Measurements from ENCODE around the gene GFPT1.
"Not testable (repeated sequence)": the region's sequence is repeated elsewhere in the genome, so short reads cannot be mapped to it uniquely, and the experiment has no call there.

Gene GFPT1

DNA sequence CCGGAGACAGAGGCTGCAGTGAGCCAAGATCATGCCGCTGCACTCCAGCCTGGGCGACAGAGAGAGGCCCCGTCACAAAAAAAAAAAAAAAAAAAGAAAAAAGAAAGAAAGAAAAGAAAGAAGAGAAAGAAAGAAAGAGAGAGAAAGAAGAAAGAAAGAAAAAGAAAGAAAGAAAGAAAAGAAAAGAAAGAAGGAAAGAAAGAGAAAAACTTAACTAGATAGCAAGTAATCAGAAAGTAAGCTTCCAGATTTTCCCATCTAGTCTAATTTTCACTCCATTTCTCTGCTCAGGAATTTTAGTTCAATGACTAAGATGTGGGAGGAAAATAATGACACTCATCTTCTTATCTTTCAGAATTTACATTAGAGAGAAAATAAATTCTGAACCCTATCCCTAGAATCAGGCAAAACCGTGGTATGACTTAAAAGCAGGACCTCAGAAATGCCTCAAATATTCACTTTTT is 2.4 kb downstream of the GFPT1 start:
- no peak for DNase-seq (ENCODE audit: low read depth in 4 of 4, low spot score in 1 of 4)

DNA sequence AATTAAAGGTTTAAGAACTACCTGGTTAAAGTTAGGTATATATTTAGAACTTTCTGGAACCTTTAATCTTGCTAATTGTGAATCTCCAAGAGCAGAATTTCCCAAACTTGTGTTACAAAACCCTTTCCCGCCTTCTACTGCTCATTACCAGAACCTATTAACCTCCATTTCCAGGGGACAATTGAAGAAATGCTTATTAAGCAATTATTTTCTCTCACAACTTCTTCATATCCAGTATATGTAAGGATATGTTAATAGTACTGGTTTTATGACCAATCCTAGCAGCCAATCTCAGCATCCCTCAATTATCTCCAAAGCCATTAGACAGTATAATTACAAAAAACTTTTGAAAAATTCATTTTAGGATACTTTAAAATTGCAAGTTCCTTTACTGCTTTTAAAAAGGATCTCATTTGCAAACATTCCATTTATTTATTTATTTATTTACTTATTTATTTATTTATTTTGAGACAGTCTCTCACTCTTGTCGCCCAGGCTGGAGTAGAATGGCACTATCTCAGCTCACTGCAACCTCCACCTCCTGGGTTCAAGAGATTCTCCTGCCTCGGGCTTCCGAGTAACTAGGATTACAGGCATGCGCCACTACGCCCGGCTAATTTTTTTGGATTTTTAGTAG is 3.7 kb downstream of the GFPT1 start:
- no peak for DNase-seq (ENCODE audit: low read depth in 4 of 4, low spot score in 1 of 4)

DNA sequence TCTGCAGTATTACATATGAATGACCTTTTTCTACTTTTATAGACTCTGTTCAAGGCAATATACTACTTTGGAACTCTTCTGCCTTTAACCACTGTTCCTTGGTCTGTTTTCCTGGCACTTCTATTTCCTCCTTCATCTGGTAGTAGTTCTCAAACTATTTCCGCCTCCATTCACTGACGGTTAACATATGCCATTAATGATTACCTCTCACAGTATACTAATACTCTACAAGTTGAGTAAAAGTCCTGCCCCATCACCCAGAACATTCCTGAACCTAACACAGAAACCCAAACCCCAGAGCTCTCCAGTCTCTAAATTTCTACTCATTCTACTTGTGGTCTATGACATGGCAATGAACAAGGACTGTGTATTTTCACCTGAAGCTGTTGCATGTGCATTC is 4.5 kb downstream of the GFPT1 start:
- DNase-seq (ENCODE audit: low read depth in 4 of 4, low spot score in 1 of 4): no peak

DNA sequence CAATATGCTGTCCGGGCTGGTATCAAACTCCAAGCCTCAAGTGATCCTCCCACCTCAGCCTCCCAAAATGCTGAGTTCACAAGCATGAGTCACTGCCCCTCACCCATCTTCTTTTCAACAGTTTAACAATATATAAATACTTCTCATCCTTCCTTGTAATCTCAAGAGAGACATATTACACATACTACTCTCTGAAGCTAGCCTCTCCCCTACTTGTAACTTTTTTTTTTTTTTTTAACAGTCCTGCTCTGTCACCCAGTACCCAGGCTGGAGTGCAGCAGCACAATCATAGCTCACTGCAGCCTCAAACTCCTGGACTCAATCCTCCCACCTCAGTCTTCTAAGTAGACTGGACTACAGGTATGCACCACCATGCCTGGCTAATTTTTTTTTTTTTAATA is 5.7 kb downstream of the GFPT1 start:
- DNase-seq (ENCODE audit: low read depth in 4 of 4, low spot score in 1 of 4): no peak

DNA sequence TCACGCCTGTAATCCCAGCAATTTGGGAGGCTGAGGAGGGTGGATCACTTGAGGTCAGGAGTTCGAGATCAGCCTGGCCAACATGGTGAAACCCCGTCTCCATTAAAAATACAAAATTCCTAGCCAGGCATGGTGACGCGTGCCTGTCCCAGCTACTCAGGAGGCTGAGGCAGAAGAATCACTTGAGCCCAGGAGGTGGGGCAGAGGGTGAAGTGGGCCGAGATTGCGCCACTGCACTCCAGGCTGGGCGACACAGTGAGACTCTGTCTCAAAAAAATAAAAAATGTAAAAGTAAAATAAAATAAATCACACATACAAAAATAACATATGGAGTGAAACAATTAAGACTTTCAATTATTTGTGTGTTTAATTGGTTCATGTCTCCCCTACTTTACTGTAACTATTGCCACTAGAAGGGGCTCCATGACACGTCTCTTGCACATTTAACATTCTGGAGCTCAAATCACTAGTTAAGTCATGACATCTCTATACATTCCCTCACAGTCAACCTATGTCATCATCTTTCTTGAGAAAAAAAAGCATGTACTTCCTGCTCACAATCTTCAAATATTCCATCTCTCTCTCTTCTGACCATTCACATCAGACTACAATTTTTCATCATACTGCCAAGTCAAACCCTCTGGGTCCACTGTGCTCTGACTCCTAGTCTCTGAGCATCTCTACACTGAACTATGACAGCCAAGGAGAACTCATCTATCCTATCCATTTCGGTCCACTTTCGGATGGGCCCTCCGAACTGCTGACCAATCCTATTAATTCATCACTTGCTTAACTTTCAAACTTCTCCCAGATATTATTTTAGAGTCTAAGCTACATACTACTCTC is 6.7 kb downstream of the GFPT1 start:
- no peak for DNase-seq (ENCODE audit: low read depth in 4 of 4, low spot score in 1 of 4)

DNA sequence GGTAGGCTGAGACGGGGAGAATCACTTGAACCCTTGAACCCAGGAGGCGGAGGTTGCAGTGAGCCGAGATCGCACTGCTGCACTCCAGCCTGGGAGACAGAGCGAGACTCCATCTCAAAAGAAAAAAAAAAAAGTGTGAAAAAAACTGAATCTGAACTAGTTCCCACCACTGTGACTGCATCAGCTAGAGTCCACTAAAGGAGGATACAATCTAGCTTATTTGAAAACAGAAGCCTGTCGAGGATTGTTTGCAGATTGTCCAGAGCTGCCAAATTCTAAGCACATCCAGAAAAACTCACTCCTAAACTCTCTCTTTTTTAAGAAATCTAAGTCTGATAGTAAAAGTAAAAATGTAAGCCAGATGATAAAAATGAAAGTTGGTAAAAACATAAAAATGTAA is 10.6 kb downstream of the GFPT1 start:
- DNase-seq (ENCODE audit: low read depth in 4 of 4, low spot score in 1 of 4): no peak

DNA sequence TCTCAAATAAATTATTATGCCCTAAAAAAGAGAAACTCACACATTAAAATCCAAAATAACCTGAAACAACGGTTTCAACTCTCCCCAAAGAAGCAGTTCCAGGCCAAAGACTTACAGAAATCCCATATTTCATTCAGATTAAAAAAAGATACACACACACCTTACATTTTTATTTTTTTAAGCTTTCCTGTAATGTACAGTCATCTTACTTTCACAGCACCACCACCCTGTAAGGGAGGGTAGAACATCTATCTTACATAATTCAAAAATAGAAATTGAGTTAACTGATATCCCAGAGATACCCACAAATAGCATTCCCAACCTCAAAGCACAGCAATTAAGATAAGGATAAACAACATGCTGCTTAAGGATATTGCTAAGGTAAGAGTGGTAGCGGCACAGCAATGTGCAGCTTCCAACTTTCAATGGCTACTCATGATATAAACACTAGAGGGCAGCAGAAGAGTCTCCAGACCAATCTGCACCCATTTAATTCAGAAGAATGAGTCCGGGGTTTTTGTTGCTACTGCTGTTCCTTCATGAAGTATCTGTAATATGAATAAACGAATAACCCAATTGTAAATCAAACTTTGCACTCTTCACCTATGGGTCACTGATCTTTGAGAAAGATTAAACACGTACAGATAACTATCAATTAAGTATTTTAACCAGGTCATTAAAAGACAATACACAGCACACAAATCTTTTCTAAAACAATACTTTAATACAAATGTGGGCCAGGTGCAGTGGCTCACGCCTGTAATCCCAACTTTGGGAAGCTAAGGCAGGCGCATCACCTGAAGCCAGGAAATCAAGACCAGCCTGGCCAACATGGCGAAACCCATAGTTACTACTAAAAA is 11.3 kb downstream of the GFPT1 start:
- no peak for DNase-seq (ENCODE audit: low read depth in 4 of 4, low spot score in 1 of 4)

DNA sequence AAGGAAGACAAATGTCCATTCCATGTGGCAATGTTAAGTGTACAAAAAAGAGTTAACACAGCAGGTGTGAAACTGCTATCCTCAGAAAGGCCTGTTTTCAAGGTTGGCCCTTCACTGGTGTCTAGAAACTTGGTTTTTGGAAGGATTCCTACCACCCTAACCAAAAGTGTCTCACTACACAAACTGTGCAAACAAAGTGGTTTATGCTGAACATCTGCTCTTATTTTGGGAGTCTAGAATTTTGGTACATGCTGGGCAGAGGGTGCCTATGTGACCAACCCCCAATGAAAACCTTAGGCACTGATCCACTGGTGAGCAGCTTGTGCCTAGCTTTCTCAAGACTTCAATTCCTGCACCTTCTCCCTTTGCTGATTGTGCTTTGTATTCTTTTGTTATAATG is 14.3 kb downstream of the GFPT1 start:
- DNase-seq (ENCODE audit: low read depth in 4 of 4, low spot score in 1 of 4): no peak

DNA sequence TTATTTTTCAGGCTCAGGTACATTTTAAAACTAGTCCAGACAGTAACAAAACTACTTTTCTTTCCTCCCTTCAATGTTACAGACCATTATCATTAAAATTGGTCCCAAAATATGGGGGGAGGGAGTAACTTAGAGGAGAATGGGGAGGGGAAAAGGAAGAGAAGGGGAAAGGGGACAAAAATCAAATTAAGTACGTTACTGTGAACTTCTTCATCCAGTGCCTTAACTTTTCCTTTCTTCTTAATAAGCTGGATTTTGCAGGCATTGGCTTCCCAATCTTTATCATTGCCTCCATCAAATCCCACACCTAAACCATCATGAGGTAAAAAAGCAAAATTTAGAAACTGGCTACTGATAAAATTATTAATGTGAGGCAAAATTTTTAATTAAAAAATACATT is 17.2 kb downstream of the GFPT1 start:
- no peak for DNase-seq (ENCODE audit: low read depth in 4 of 4, low spot score in 1 of 4)

DNA sequence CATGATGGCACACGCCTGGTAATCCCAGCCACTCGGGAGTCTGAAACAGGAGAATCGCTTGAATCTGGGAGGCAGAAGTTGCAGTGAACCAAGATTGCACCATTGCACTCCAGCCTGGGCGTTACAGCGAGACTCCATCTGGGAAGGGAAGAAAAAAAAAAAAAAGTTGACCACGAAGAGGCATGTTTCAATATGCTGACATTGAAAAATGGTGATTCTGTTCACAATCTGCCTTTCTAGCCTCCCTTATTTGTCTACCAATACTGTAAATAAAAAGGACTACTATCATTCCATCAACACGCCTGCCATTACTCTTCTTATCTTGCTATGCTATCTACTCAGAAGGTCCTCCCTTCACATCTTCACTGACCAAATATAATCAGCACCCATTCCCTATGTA is 18.4 kb downstream of the GFPT1 start:
- no peak for DNase-seq (ENCODE audit: low read depth in 4 of 4, low spot score in 1 of 4)

DNA sequence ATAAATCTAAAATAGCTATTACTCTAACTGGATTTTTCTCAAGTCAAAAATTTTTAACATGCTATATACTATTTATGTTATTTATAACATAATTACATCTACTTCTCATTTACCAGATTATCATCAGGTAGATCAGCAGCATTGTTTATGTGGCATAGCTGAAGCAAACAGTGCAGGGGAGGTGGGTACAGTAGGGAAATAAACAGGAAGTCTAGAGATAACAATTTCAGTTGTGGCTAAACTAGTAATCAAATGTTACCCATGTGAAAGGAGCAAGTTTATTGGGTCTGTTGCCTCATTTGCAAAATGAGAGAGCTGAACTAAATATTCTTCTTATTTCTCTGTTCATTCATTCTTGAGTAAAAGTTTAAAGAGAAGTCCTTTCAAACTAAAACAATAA is 27.7 kb downstream of the GFPT1 start:
- DNase-seq (ENCODE audit: low read depth in 4 of 4, low spot score in 1 of 4): no peak

DNA sequence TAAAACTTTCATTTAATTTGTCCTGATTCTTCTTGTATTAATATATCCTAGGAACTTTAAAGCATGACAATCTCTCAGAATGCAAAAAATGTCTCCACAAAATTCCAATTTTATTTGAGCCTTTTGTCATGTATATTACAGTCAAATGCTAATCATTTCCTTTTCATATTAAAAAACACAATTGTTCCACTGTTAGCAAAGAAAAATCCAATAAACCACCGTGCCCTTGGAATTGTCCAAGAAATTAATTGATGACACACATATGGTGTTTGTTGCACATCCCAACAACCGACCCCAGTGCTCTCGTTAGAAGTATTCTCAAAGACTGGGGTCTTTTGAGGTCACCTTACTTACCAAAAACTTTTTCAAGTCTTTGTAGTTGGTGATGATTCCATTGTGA is 28.1 kb downstream of the GFPT1 start:
- DNase-seq (ENCODE audit: low read depth in 4 of 4, low spot score in 1 of 4): no peak

DNA sequence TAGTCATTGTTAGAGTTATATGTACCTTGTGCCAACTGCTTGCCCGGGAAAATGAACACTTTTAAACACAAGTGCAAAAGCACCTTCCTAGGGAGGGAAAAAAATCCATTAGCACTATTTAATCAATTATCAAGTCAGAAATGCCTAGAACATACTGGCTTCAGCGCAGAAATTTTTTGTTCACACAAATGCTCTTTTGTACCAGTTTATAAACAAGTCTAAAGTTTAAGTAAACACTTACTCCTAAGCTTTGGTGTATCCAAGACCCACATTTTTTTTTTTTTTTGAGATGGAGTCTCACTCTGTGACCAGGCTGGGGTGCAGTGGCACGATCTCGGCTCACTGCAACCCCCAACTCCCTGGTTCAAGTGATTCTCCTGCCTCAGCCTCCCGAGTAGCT is 30.6 kb downstream of the GFPT1 start:
- no peak for DNase-seq (ENCODE audit: low read depth in 4 of 4, low spot score in 1 of 4)

DNA sequence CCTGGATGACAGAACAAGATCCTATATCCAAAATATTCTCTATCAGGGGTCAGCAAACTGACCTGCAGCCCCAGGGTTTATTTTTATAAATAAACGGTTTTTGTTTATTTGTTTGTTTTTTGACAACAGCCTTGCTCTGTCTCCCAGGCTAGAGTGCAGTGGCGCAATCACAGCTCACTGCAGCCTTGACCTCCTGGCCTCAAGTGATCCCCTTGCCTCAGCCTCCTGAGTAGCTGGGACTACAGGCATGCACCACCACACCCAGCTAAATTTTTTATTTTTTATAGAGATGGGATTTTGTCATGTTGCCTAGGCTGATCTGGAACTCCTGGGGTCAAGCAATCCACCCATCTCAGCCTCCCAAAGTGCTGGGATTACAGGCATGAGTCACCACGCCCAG is 32.1 kb downstream of the GFPT1 start:
- DNase-seq (ENCODE audit: low read depth in 4 of 4, low spot score in 1 of 4): not testable (repeated sequence)

DNA sequence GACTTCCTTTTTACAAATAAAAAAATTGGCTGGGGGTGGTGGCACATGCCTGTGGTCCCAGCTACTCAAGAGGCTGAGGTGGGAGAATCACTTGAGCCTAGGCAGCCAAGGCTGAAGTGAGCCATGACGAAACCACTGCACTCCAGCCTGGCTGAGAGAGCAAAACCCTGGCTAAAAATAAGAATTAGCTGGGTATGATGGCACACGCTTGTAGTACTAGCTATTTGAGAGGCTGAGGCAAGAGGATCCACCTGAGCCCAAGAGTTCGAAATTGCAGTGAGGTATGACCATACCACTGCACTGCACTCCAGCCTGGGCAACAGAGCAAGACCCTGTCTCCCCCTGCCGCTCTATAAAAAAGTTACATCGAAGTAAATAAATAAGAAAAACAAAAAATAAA is 33.7 kb downstream of the GFPT1 start:
- DNase-seq (ENCODE audit: low read depth in 4 of 4, low spot score in 1 of 4): no peak

DNA sequence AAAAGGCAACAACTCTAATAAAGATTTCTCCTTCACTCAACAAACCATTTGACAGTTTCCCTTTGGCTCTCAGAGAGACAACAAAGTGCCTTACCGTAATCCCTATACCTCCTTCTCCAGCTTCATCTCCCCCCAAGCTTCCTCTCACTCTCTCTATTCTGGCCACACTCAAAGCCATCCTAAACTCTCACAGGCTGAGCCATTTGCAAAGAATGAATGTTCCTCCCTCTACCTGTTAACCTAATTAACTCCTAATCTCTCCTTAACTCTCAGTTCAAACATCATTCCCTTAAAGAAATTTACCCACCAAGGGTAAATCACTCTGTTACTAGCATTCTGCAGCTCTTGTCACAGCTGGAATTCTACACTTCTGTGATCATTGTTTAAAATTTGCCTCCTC is 38.2 kb downstream of the GFPT1 start:
- DNase-seq (ENCODE audit: low read depth in 4 of 4, low spot score in 1 of 4): no peak

DNA sequence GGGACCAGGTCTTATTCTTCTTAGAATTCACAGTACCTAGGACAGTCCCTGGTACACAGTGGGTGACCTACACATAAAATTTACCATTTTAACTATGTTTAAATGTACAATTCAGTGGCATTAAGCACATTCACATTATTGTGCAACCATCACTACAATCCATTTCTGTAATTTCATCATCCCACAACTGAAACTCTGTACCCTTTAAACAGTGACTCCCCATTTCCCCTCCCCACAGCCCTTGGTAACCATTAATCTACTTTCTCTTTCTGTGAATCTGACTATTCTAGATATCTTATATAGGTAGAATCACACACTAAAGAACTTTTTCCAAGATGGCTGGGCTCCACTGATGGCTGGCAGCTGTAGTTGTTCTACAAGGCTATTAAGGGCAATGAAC is 41.6 kb downstream of the GFPT1 start:
- peak in 1 of 4 experiments; percentile 1 for DNase-seq (ENCODE audit: low read depth in 4 of 4, low spot score in 1 of 4)

DNA sequence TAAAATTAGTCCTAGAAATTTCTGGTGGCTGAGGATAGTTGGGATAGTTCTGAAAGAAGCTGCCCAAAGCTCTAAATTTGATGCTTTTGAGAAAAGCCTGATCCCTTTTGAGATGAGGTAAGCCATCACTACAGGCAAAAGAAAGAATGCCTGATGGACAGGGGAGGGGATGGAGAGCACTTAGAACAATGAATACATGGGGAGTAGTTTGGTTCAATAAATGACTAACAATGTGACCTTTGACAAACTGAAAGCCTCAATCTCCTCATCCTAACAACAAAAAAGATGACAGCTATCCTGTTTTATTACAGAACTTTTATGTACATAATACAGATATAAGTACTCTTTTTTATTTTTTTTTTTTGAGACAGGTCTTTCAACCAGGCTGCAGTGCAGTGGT is 42.7 kb downstream of the GFPT1 start:
- DNase-seq (ENCODE audit: low read depth in 4 of 4, low spot score in 1 of 4): no peak

DNA sequence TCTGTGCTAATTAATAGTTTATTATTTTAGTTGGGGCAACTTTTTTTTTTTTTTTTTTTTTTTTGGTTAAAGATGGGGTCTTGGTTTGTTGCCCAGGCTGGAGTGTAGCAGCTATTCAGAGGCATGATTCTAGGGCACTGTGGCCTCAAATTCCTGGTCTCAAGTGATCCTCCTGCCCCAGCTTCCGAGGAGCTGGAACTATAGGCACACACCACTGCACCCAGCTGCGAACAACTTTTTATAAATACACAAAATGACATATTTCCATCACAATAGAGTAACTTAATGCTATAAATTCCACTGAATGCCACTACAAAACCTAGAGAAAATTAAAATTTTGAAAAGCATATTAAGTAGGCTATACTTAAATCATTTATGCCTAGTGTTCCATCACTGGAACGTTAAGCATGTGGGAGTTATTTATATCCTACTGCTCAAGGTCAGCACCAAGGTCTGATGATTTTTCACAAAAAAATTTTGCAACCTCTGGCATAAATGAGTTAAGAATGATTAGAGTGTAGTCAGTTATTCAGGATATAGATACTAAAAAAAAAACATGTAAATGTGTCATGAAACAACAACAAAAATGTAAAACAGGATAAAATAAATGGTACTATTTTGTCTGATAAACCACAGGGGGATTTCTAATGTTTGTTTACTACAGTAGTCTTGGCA is 46.8 kb downstream of the GFPT1 start:
- no peak for DNase-seq (ENCODE audit: low read depth in 4 of 4, low spot score in 1 of 4)

DNA sequence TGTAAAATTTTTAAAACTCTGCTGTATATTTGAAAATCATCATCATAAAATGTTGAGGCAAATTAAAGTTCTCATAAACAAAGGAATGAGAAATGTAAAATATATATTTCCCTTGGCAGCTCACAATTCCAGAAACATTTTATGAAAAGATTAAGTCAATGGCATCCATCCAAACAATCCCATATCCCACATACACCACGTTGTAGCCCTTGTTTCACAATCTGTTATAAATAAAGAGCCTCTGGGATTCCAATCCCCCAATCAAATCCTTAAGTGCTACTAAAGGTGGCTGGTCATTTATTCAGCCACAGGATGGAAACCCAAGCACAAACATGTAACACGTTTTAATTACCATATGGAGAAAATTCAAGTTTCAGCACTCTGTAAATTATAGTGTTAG is 51.7 kb downstream of the GFPT1 start:
- no peak for DNase-seq (ENCODE audit: low read depth in 4 of 4, low spot score in 1 of 4)

DNA sequence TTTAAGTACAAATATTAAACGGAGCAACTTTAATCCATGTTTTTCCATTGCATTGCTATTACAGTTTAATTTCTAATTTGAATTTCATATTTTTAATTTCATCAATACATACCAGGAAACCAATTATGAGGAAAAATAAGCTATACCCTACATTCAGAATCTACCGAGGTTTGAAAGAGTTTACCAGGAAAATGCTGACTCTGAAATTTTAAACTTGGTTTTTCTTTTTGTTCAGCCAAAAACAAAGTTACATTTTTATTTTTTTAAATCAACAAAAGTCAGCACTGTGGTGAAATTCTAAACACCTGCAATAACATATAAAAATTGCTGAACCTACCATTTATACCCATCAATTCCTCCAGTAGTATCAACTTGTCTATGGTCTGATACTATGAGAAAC is 53.7 kb downstream of the GFPT1 start:
- DNase-seq (ENCODE audit: low read depth in 4 of 4, low spot score in 1 of 4): no peak
